NCI-H510A (cell line): Measurements from ENCODE around the gene VPS33A.
A peak's percentile ranks its signal among the peaks of the same experiment; 100 is the strongest.

Source experiments
- DNase-seq: peaks from one replicate; lab custom pipeline; 2025; lab: John Stamatoyannopoulos, UW

Gene VPS33A

DNA sequence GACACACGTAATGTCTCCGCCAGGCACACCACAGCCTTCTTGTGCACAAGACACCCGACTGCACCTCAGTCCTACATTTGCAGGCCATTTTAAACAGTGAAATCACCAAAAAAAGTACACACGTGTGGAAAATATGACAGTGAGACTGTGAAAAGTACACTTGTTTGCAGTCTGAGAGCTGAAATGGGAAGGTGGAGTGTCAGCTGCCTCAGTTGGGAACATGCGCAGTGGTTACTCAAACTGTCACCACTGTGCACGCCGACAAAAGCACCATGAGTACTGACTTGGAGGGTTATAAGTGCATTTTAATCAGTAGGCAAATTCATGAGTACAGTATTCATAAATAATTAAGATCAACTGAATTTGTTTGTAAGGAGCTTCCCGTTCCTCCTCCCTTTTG is 15.8 kb downstream of the VPS33A start:
- DNase-seq: no peak

DNA sequence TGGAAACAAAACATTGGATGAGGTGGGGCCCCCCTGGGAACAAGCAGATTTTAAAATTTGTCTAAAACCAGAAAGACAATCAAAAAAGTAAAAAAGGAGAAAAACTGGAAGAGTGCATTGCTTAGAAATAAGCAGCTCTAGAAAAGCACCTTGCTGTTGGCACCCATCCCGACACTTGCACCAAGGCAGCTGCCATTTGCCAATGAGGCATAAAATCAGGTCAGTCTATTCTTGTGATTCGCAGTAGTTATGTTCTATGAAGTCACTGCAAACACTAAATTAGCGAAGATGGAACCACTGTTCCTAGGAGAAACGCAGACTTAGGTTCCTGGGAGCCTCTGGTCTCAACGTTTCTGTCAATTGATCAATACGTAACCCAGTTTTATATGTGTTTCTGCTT is 16.2 kb downstream of the VPS33A start:
- DNase-seq: no peak

DNA sequence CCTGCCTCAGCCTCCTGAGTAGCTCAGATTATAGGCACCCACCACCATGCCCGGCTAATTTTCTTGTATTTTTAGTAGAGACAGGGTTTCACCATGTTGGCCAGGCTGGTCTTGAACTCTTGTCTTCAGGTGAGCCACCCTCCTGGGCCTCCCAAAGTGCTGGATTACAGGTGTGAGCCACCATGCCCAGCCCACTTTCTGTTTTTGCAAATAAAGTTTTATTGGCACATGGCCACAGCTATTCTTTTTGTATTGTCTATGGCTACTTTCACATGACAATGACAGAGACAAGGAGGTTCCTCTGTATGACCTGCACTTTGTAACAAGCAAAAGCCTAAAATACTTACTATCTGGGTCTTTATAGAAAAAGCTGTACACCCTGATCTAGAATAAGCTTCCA is 20.7 kb downstream of the VPS33A start:
- DNase-seq: no peak

DNA sequence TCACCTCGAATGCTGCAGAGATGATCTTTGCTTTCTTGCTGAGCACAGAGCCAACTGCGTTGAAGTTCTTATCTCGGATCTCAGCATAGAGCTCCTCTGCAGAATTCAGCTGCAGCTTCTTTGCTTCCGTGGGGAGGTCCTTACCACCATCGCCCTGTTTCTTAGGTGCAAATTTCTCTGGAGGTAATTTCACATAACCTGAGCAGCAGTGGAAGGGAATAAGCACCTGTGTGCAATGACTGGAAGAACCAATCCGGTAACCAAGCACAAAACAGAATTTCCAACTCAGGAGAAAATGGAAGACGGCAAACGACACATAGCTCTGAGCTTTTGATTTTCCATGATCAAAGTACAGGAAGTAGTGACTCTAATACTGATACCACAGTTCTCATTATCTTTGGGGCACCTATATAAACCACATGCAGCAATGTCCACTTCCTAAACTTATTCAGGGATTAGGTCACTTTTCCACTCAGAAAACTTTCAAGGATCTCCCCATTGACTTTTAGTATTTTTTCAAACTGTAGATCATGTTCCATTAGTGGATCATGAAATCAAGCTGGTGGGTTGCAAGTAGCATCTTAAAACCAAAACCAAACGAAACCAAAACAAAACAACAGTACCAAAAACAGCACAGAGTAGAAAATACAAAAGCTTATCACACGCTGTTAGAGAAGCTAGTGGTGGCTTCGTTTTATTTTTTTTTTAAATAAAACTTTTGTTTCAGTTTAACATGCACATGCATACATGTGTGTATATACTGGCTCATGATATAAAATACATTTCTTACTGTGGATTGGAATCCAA is 21.5 kb downstream of the VPS33A start:
- DNase-seq: no peak

DNA sequence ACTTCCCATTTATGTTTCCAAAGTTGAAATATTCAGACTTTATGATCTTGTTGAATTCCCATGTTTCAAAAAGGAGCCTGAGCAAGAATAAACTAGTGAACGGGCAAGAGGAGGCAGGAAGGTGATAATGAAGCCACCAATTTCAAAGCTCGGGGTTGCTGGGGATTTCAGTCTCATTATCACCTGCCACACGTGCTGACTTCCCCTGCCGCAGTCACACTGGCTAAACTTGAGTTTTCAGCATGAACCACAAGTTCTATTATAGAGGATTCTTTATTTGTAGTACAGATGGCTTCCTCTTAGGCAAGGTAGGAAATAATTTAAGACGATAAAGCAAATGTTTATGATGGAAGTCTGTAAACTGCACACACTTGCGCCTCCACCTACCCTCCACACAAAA is 22.3 kb downstream of the VPS33A start:
- DNase-seq: no peak

DNA sequence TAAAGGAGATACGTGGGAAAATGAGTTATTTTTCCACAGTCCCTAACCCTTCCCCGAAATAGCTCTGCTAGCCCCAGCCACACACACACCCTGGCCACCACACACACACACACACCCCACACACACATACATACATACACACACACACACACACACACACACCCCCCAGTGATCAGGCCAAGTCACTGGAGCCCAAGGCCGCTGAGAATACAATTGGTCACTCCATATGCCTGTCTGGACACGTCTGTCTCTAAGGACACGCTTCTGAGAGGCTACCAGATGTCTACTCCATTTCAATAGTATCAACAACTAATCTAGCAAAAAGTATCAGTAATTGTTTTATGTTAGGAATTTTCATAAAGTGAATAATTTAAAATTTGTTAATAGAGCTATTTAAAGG is 27.4 kb downstream of the VPS33A start:
- no peak for DNase-seq

DNA sequence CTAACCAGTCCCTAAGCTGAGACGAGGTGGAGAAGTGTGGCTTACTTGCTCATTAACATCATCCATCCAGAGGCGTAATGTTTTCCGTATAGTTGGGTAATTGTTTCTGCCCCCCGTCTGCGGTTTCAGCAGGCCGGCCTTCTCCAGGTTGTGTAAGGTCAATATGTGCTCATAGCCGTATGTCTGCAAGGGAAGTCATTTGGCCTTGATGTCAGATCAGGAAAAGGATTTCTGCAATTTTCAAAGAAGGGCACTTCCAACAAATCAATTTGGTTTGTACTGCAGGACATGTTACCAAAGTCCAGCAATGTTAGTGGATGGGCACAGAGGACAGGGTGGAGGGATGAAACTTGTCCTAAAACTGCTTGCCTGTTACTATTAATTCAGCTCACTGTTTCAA is 30.6 kb downstream of the VPS33A start:
- DNase-seq: no peak

- DNase-seq: no peak
Measured at GRCh38 chr12:122232691-122233090, 33.6 kb downstream of the VPS33A start.

GRCh38 chr12:122230798-122231197 is 35.5 kb downstream of the VPS33A start:
- DNase-seq: no peak

DNA sequence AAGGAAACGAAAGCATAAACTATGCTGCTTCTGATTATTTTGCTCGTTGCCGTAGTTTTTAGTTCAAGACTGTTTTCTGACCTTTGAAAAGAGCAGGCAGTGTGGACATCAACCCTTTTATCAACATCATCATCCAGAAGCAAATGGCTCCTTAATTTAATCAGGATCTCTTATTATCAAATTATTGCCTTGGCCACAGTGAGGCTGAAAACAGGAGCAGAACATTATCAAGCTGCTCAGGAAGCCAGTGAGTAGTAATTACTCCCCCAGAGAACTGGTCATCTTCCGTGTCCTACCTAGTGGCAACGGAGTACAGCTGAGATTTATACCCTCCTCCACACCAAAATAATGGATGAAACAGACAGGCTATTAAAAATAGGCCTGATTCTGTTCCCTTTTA is 38.2 kb downstream of the VPS33A start:
- no peak for DNase-seq

- peak; percentile 24 for DNase-seq
Measured at GRCh38 chr12:122227341-122227740, 39.0 kb downstream of the VPS33A start.

DNA sequence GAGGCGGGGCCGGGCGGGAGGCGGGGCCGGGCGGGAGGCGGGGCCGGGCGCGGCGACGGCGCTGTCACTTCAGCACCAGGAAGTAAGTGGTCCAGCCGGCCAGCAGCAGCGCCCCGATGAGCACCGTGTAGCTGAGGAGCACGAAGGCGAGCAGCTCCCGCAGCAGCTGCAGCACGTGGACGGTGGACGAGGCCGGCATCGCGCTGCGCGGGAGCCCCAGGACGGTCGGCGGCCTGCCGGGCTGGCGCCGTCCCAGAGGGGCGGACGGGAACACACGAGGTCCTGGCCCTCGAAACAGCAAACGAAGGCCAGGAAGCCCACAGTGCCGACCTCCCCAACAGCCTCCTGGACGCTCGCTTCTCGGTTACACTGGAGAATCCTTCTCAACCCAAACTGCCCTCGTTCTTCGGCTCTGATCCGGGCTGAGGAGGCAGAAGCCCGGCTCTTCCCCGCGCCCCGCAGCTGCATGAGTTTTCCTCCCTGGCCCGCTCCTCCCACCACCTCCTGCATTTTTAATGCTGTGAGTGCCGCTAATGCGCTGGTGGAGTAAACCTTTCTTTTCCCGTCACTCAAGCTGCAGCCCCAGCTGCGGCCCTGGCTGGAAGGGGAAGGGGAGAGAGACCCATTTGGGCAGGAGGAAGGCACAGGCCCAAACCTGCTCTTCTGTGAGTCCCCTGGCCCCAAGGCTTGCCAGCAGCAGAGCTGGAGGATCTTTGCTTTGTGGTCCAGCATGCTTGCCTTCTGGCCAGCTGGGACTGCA is 39.7 kb downstream of the VPS33A start:
- DNase-seq: no peak

GRCh38 chr12:122225683-122226365 is 40.5 kb downstream of the VPS33A start, which contains the start of gene DIABLO:
DIABLO (minus strand) TSS chr12:122226052; CDS start chr12:122226014, 38 bp downstream.
- DNase-seq: peak; percentile 99

- no peak for DNase-seq
Measured at GRCh38 chr12:122216445-122216844, 49.8 kb downstream of the VPS33A start.

DNA sequence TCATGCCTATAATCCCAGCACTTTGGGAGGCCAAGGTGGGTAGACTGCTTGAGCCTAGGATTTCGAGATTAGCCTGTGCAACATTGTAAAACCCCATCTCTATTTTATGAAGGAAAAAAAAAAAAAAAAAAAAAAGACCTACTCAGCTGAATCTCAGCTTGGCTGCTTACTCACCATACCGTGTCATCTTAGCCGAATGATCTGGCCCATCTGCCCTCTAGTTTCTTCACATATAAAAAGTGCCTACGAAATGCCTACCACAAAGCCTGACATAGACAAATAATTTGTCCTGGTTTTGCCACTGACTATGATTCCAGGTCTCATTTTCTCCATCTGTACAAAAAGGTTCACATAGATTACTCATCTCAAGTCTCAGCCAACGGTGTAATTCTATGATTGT is 50.5 kb downstream of the VPS33A start:
- DNase-seq: no peak

GRCh38 chr12:122208073-122208820 is 58.0 kb downstream of the VPS33A start:
- DNase-seq: no peak

DNA sequence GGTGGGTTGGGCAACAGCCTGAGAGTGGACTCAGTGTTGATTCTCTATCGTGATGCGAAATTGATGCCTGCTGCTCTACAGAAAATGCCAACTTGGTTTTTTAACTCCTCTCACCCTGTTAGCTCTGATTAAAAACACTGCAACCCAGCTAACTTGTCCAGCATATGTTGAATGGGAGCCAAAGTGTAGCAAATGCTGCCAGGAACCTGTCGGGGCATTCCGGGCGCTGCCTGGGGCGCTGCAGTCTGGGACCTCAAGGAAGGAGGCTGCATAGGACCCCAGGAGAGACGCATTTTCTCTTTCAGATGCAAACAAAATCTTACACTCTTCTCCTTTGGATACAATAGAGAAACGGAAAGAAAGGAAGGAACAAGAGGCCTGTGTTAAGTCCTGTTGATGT is 58.9 kb downstream of the VPS33A start:
- DNase-seq: no peak

DNA sequence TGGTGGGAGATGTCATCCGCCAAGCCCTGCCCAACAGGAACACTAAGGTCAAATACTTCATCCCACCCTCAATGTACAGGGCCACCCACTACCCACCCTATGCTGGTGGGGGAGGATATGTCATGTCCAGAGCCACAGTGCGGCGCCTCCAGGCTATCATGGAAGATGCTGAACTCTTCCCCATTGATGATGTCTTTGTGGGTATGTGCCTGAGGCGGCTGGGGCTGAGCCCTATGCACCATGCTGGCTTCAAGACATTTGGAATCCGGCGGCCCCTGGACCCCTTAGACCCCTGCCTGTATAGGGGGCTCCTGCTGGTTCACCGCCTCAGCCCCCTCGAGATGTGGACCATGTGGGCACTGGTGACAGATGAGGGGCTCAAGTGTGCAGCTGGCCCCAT is 59.3 kb downstream of the VPS33A start:
- DNase-seq: no peak

- DNase-seq: no peak
Measured at GRCh38 chr12:122206111-122206881, 60.0 kb downstream of the VPS33A start.

- no peak for DNase-seq
Measured at GRCh38 chr12:122205053-122205925, 61.0 kb downstream of the VPS33A start.
